Memory B cell (primary cell): ENCODE results near the gene CORO2A.
"Not testable (repeated sequence)": the region's sequence is repeated elsewhere in the genome, so short reads cannot be mapped to it uniquely, and the experiment has no call there.

ENCODE experiments used
- ATAC-seq: fragments of 150-1000 bp; cut with Tn5 transposase; 2 replicates; pipeline ENCODE4 v1.10.0; 2021; ENCODE audit warnings: low read depth, mild to moderate bottlenecking, moderate library complexity
- DNase-seq, 2 donors: peaks; one replicate each; pipeline ENCODE4 v3.0.0; 2022; ENCODE audit warnings: low spot score in 2 of 2
- H3K27ac Mint-ChIP-seq: one replicate; pipeline ENCODE4 v1.8.0; 2022; ENCODE audit warnings: mild to moderate bottlenecking, moderate library complexity, mixed read lengths
- H3K27me3 Mint-ChIP-seq: one replicate; pipeline ENCODE4 v1.8.0; 2022; ENCODE audit warnings: mixed read lengths
- H3K36me3 Mint-ChIP-seq: one replicate; pipeline ENCODE4 v1.8.0; 2022; ENCODE audit warnings: mild to moderate bottlenecking, mixed read lengths
- H3K4me1 Mint-ChIP-seq: one replicate; pipeline ENCODE4 v1.8.0; 2022; ENCODE audit warnings: mixed read lengths
- H3K4me3 Mint-ChIP-seq: one replicate; pipeline ENCODE4 v1.8.0; 2022; ENCODE audit warnings: mild to moderate bottlenecking, moderate library complexity, mixed read lengths
- H3K9me3 Mint-ChIP-seq: one replicate; pipeline ENCODE4 v1.8.0; 2022; ENCODE audit warnings: mixed read lengths

CORO2A gene

GRCh38 chr9:98086461-98086860, 106.0 kb downstream of the CORO2A start:
- ATAC-seq = no peak
- Mint-ChIP-seq H3K27ac (peak overlapping the region; percentile 66), H3K4me1 (peaks cover 16% of the 10 kb centered on the region), H3K9me3 (no peaks in the 10 kb centered on the region), H3K4me3 (peak overlapping the region; percentile 55), H3K36me3 (peaks cover 18% of the 10 kb centered on the region), H3K27me3 (no peaks in the 10 kb centered on the region)
- no peak for DNase-seq

DNA sequence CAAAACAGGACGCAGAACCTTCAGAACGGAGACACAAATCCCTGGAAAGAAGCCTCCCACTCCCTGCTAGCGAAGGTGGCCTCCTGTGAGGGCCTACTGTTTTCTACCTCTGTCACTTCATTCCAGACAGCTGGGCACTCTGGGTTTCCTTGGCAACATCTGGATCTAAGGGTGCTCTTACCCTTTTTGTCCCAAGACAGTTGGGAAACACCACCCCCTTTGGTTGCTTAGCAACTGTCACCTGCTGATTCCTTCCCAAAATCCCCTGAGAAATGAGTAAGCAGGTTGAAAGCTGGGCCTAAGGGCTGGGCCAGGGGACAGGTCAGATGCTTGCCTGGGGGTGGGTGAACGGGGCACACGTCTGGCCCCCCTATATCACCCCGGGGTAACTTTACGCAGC, 106.5 kb downstream of the CORO2A start:
- H3K4me3 Mint-ChIP-seq = no peak overlapping the region
- peaks cover 16% of the 10 kb centered on the region for H3K4me1 Mint-ChIP-seq
- H3K9me3 Mint-ChIP-seq = no peaks in the 10 kb centered on the region
- peak overlapping the region; percentile 66 for H3K27ac Mint-ChIP-seq
- no peaks in the 10 kb centered on the region for H3K27me3 Mint-ChIP-seq
- peaks cover 18% of the 10 kb centered on the region for H3K36me3 Mint-ChIP-seq
- DNase-seq (no peak), ATAC-seq (no peak)

DNA sequence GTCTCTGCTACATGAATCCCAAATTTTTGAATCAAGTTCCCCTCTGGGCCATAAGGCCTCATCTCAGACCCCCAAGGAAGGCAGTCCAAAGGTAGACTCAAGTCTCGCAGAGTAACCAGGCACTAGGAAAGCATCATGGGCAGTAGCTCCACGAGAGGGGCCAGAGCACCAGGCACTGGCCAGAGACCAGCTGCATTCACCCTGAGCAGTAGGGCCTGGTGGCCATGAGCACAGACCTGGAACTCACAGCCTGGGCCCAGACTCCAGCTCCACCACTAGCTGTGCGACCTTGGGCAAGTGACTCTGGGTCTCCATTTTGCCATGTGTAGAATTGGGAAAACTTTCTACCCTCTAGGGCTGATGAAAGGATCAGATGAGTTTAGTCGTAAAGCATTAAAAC, 107.4 kb downstream of the CORO2A start:
- Mint-ChIP-seq H3K4me3 (no peak overlapping the region), H3K9me3 (no peaks in the 10 kb centered on the region), H3K27ac (peak overlapping the region; percentile 66), H3K27me3 (no peaks in the 10 kb centered on the region), H3K4me1 (peaks cover 16% of the 10 kb centered on the region), H3K36me3 (peaks cover 16% of the 10 kb centered on the region)
- DNase-seq = no peak
- no peak for ATAC-seq

DNA sequence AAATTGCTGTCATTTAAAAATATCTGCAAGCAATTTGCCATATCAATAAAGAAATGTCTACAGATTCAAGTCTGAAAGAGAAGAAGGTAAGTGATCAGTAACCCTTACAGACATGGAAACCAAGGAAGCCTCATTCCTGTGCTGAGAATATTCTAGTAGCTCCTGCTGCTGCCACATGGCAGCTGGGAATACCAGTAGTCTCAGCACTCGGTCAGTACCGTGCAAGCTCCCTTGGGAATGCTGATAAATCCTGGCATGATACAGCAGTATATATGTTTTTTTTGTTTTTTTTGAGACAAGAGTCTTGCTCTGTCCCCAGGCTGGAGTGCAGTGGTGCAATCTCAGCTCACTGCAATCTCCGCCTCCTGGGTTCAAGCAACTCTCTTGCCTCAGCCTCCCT, 108.0 kb downstream of the CORO2A start:
- ATAC-seq (no peak), DNase-seq (no peak)
- peaks cover 16% of the 10 kb centered on the region for H3K4me1 Mint-ChIP-seq
- H3K27me3 Mint-ChIP-seq = no peaks in the 10 kb centered on the region
- H3K27ac Mint-ChIP-seq = no peak overlapping the region
- no peak overlapping the region for H3K4me3 Mint-ChIP-seq
- no peaks in the 10 kb centered on the region for H3K9me3 Mint-ChIP-seq
- H3K36me3 Mint-ChIP-seq = peaks cover 18% of the 10 kb centered on the region

DNA sequence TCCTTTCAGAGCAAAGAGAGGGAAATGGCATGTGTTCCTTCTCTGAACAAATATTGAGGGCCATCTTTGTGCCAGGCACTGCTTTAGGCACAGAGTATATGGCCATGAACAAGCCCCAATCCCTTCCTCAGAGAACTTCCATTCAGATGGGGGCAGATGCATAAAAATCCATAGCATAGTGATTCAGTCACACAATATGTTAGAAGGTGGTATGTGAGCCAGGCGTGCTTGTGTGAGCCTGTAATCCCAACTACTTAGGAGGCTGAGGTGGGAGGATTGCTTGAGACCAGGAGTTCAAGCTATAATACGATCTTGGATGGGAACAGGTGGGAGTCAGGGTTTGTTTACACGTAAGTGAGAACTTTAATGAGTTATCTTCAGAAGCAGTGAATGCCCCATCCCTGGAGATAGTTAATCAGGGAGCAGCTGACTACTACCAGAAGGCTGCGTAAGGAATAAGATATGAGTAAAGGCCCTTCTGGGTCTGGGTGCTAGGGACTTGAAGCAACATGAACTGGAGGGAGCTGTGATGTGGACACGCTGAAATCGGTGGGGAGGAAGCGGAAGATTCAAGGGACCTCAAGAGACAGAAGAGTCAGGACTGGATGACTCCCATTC, 108.8 kb downstream of the CORO2A start:
- peaks cover 18% of the 10 kb centered on the region for H3K36me3 Mint-ChIP-seq
- no peaks in the 10 kb centered on the region for H3K27me3 Mint-ChIP-seq
- peaks cover 16% of the 10 kb centered on the region for H3K4me1 Mint-ChIP-seq
- H3K9me3 Mint-ChIP-seq = no peaks in the 10 kb centered on the region
- no peak for DNase-seq
- H3K4me3 Mint-ChIP-seq = no peak overlapping the region
- no peak for ATAC-seq
- peak overlapping the region; percentile 67 for H3K27ac Mint-ChIP-seq

DNA sequence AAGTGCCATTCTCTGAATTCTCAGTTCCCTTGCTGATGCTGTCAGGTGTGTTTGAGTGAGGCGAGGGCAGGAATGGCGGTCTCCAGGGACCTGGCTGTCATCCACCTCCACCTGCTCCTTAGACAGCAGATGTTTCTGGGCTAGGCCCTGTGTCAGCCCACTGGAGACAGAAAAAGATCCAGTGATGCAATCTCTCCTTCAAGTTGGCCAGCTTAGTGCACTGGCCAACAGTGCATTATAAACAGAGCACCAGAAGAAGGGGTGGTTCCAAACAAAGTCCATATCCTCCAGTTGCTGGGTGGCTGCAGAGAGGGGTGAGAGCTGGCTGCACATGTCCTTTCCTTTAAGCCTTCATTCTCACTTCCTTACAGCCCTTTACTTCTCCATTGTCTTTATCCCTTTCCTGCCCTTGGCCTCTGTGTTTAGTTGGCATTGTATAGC, 109.4 kb downstream of the CORO2A start:
- no peak overlapping the region for H3K4me3 Mint-ChIP-seq
- ATAC-seq (no peak), DNase-seq (no peak)
- no peaks in the 10 kb centered on the region for H3K9me3 Mint-ChIP-seq
- H3K27ac Mint-ChIP-seq = peak overlapping the region; percentile 67
- H3K36me3 Mint-ChIP-seq = peaks cover 18% of the 10 kb centered on the region
- H3K4me1 Mint-ChIP-seq = peaks cover 16% of the 10 kb centered on the region
- H3K27me3 Mint-ChIP-seq = no peaks in the 10 kb centered on the region

- DNase-seq = no peak
- Mint-ChIP-seq H3K4me1 (peaks cover 11% of the 10 kb centered on the region), H3K9me3 (no peaks in the 10 kb centered on the region), H3K4me3 (no peak overlapping the region), H3K27me3 (no peaks in the 10 kb centered on the region), H3K36me3 (peaks cover 23% of the 10 kb centered on the region), H3K27ac (no peak overlapping the region)
- ATAC-seq = no peak
Observed at GRCh38 chr9:98081477-98082219, 110.8 kb downstream of the CORO2A start.

- Mint-ChIP-seq H3K27me3 (no peaks in the 10 kb centered on the region), H3K4me3 (no peak overlapping the region)
Observed at GRCh38 chr9:98080780-98081179, 111.7 kb downstream of the CORO2A start.

GRCh38 chr9:98080326-98080725, 112.1 kb downstream of the CORO2A start:
- H3K27me3 Mint-ChIP-seq = no peaks in the 10 kb centered on the region
- H3K9me3 Mint-ChIP-seq = no peaks in the 10 kb centered on the region
- no peak for ATAC-seq
- H3K27ac Mint-ChIP-seq = no peak overlapping the region
- DNase-seq = no peak
- peaks cover 7% of the 10 kb centered on the region for H3K4me1 Mint-ChIP-seq
- no peak overlapping the region for H3K4me3 Mint-ChIP-seq
- peaks cover 20% of the 10 kb centered on the region for H3K36me3 Mint-ChIP-seq

More at GRCh38 chr9:98080780-98081179, 111.7 kb downstream of the CORO2A start:
- Mint-ChIP-seq H3K4me1 (peaks cover 7% of the 10 kb centered on the region), H3K27ac (no peak overlapping the region), H3K9me3 (no peaks in the 10 kb centered on the region), H3K36me3 (peaks cover 20% of the 10 kb centered on the region)
- no peak for ATAC-seq
- DNase-seq = no peak

- H3K4me3 Mint-ChIP-seq = no peak overlapping the region
- H3K36me3 Mint-ChIP-seq = peaks cover 20% of the 10 kb centered on the region
- no peaks in the 10 kb centered on the region for H3K9me3 Mint-ChIP-seq
- H3K27me3 Mint-ChIP-seq = no peaks in the 10 kb centered on the region
- peak overlapping the region; percentile 25 for H3K27ac Mint-ChIP-seq
- DNase-seq = no peak
- peaks cover 16% of the 10 kb centered on the region for H3K4me1 Mint-ChIP-seq
- ATAC-seq = no peak
Observed at GRCh38 chr9:98078895-98079294, 113.5 kb downstream of the CORO2A start.

DNA sequence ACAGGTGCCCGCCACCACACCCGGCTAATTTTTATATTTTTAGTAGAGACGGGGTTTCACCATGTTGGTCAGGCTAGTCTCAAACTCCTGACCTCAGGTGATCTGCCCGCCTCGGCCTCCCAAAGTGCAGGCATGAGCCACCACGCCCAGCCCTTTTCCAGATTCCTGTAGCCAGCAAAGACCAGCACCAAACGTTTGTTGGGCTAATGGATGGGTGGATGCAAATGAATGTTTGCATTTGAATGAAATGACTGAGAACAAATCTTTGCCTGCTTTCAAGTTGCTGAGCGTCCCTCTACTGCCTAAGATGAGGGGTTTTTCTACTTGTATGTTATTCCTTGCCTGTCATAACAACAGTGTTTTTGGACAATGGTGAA, 115.9 kb downstream of the CORO2A start:
- not testable (repeated sequence) for DNase-seq, H3K4me3 Mint-ChIP-seq, ATAC-seq, H3K9me3 Mint-ChIP-seq, H3K36me3 Mint-ChIP-seq, H3K27me3 Mint-ChIP-seq, H3K27ac Mint-ChIP-seq, H3K4me1 Mint-ChIP-seq

- Mint-ChIP-seq H3K36me3 (peaks cover 9% of the 10 kb centered on the region), H3K9me3 (no peaks in the 10 kb centered on the region), H3K4me3 (peak overlapping the region; percentile 22), H3K27me3 (no peaks in the 10 kb centered on the region), H3K27ac (peak overlapping the region; percentile 62), H3K4me1 (peaks cover 10% of the 10 kb centered on the region)
- ATAC-seq (no peak), DNase-seq (no peak)
Observed at GRCh38 chr9:98075332-98075805, 117.1 kb downstream of the CORO2A start.

- Mint-ChIP-seq H3K36me3 (peaks cover 8% of the 10 kb centered on the region), H3K27me3 (no peaks in the 10 kb centered on the region), H3K9me3 (no peaks in the 10 kb centered on the region), H3K27ac (peak overlapping the region; percentile 62), H3K4me3 (no peak overlapping the region), H3K4me1 (peaks cover 10% of the 10 kb centered on the region)
- DNase-seq (peak; percentile 65 to 72), ATAC-seq (peak; percentile 64)
Observed at GRCh38 chr9:98074115-98074990, 118.1 kb downstream of the CORO2A start.

- H3K9me3 Mint-ChIP-seq = no peaks in the 10 kb centered on the region
- H3K27ac Mint-ChIP-seq = no peak overlapping the region
- H3K27me3 Mint-ChIP-seq = no peaks in the 10 kb centered on the region
- no peak for ATAC-seq
- no peak overlapping the region for H3K4me3 Mint-ChIP-seq
- peaks cover 10% of the 10 kb centered on the region for H3K4me1 Mint-ChIP-seq
- no peak for DNase-seq
- H3K36me3 Mint-ChIP-seq = no peaks in the 10 kb centered on the region
Observed at GRCh38 chr9:98071737-98072136, 120.7 kb downstream of the CORO2A start.
